SK-N-SH treated with all-trans-retinoic acid at 6 μM for 48 hours (cell line): ENCODE measurements around the gene SNX13.

Experiments
- ATAC-seq: fragments of 200-7000 bp; cut with Tn5 transposase; 3 replicates; pipeline ENCODE4 v1.9.1; 2020; ENCODE audit warnings: mild to moderate bottlenecking, moderate library complexity
- ARNTL ChIP-seq: fragments of 450-650 bp; formaldehyde crosslinking; IDR thresholded peaks from 2 replicates; pipeline ENCODE4 v1.5.0; 2020; ENCODE audit warnings: low read depth, mild to moderate bottlenecking, moderate library complexity, borderline replicate concordance
- BACH2 ChIP-seq: fragments of 250-450 bp; sonication (Bioruptor Pico); IDR thresholded peaks from 2 replicates; pipeline ENCODE4 v1.9.0; 2021; ENCODE audit warnings: mild to moderate bottlenecking, borderline replicate concordance
- CSDC2 ChIP-seq: fragments of 250-450 bp; sonication (Bioruptor Pico); IDR thresholded peaks from 2 replicates; pipeline ENCODE4 v1.5.0; 2020; ENCODE audit warnings: mild to moderate bottlenecking, moderate library complexity
- ESRRG ChIP-seq: fragments of 250-450 bp; sonication (Bioruptor Pico); IDR thresholded peaks from 2 replicates; pipeline ENCODE4 v1.6.1; 2021; ENCODE audit warnings: mild to moderate bottlenecking
- GLIS3 ChIP-seq: fragments of 250-450 bp; sonication (Bioruptor Pico); IDR thresholded peaks from 2 replicates; pipeline ENCODE4 v1.5.0; 2020; ENCODE audit warnings: mild to moderate bottlenecking, moderate library complexity
- ISL1 ChIP-seq: fragments of 250-450 bp; sonication (Bioruptor Pico); IDR thresholded peaks from 2 replicates; pipeline ENCODE4 v2.1.2; 2022; ENCODE audit warnings: mild to moderate bottlenecking, moderate library complexity
- OSR1 ChIP-seq: fragments of 250-450 bp; sonication (Bioruptor Pico); IDR thresholded peaks from 2 replicates; pipeline ENCODE4 v1.8.0; 2022; ENCODE audit warnings: moderate library complexity, mild to moderate bottlenecking, inconsistent platforms
- PATZ1 ChIP-seq: fragments of 250-450 bp; sonication (Bioruptor Pico); IDR thresholded peaks from 2 replicates; pipeline ENCODE4 v1.8.0; 2020; ENCODE audit warnings: mild to moderate bottlenecking, moderate library complexity, borderline replicate concordance
- PPARA ChIP-seq: fragments of 250-450 bp; sonication (Bioruptor Pico); IDR thresholded peaks from 2 replicates; pipeline ENCODE4 v1.5.0; 2020; ENCODE audit warnings: mild to moderate bottlenecking, borderline replicate concordance
- SNAI2 ChIP-seq: fragments of 250-450 bp; sonication (Bioruptor Pico); IDR thresholded peaks from 2 replicates; pipeline ENCODE4 v1.5.0; 2020; ENCODE audit warnings: mild to moderate bottlenecking, moderate library complexity
- ZC3H10 ChIP-seq: fragments of 250-450 bp; sonication (Bioruptor Pico); IDR thresholded peaks from 2 replicates; pipeline ENCODE4 v1.5.1; 2021; ENCODE audit warnings: mild to moderate bottlenecking, moderate library complexity
- ZFP3 ChIP-seq: fragments of 250-450 bp; sonication (Bioruptor Pico); IDR thresholded peaks from 2 replicates; pipeline ENCODE4 v1.5.0; 2020; ENCODE audit warnings: mild to moderate bottlenecking, moderate library complexity
- ZFP30 ChIP-seq: fragments of 450-650 bp; formaldehyde crosslinking; IDR thresholded peaks from 2 replicates; pipeline ENCODE4 v1.5.0; 2022; ENCODE audit warnings: mild to moderate bottlenecking, moderate library complexity
- ZNF565 ChIP-seq: fragments of 450-650 bp; formaldehyde crosslinking; conservative IDR thresholded peaks from 2 replicates; pipeline ENCODE4 v1.5.0; 2020; ENCODE audit warnings: low read depth, mild to moderate bottlenecking, moderate library complexity
- ZNF70 ChIP-seq: fragments of 450-650 bp; formaldehyde crosslinking; IDR thresholded peaks from 2 replicates; pipeline ENCODE4 v1.5.0; 2020; ENCODE audit warnings: mild to moderate bottlenecking, moderate library complexity
- ZNF8 ChIP-seq: fragments of 450-650 bp; formaldehyde crosslinking; IDR thresholded peaks from 2 replicates; pipeline ENCODE4 v1.5.0; 2020; ENCODE audit warnings: mild to moderate bottlenecking, moderate library complexity
- TF ChIP-seq, protein P1 (sequence below): fragments of 250-450 bp; sonication (Bioruptor Pico); IDR thresholded peaks from 2 replicates; pipeline ENCODE4 v1.8.0; 2021; ENCODE audit warnings: low read depth, mild to moderate bottlenecking, moderate library complexity, borderline replicate concordance
- TF ChIP-seq, protein P2 (sequence below): fragments of 250-450 bp; sonication (Bioruptor Pico); IDR thresholded peaks from 2 replicates; pipeline ENCODE4 v1.5.1; 2020; ENCODE audit warnings: low read depth, mild to moderate bottlenecking, moderate library complexity
- TF ChIP-seq, protein P3 (sequence below): fragments of 250-450 bp; sonication (Bioruptor Pico); IDR thresholded peaks from 2 replicates; pipeline ENCODE4 v1.5.1; 2021; ENCODE audit warnings: mild to moderate bottlenecking, moderate library complexity
- TF ChIP-seq, protein P4 (sequence below): fragments of 250-450 bp; sonication (Bioruptor Pico); IDR thresholded peaks from 2 replicates; pipeline ENCODE4 v1.5.0; 2020; ENCODE audit warnings: mild to moderate bottlenecking, moderate library complexity

Gene SNX13

GRCh38 chr7:17898111-17898510 is 42.2 kb downstream of the SNX13 start:
- TF ChIP-seq ESRRG (CRISPR knock-in tag): no peak
- no peak for TF ChIP-seq PPARA
- TF ChIP-seq OSR1 (CRISPR knock-in tag): no peak
- TF ChIP-seq SNAI2 (CRISPR knock-in tag): no peak
- TF ChIP-seq ZNF565 (CRISPR knock-in tag): no peak
- TF ChIP-seq, protein P1, sequence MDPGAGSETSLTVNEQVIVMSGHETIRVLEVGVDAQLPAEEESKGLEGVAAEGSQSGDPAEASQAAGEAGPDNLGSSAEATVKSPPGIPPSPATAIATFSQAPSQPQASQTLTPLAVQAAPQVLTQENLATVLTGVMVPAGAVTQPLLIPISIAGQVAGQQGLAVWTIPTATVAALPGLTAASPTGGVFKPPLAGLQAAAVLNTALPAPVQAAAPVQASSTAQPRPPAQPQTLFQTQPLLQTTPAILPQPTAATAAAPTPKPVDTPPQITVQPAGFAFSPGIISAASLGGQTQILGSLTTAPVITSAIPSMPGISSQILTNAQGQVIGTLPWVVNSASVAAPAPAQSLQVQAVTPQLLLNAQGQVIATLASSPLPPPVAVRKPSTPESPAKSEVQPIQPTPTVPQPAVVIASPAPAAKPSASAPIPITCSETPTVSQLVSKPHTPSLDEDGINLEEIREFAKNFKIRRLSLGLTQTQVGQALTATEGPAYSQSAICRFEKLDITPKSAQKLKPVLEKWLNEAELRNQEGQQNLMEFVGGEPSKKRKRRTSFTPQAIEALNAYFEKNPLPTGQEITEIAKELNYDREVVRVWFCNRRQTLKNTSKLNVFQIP (CRISPR knock-in tag): no peak
- no peak for TF ChIP-seq ZNF70
- TF ChIP-seq BACH2: no peak
- TF ChIP-seq ARNTL (CRISPR knock-in tag): no peak
- TF ChIP-seq ZFP30: no peak
- no peak for TF ChIP-seq PATZ1 (CRISPR knock-in tag)
- TF ChIP-seq, protein P2, sequence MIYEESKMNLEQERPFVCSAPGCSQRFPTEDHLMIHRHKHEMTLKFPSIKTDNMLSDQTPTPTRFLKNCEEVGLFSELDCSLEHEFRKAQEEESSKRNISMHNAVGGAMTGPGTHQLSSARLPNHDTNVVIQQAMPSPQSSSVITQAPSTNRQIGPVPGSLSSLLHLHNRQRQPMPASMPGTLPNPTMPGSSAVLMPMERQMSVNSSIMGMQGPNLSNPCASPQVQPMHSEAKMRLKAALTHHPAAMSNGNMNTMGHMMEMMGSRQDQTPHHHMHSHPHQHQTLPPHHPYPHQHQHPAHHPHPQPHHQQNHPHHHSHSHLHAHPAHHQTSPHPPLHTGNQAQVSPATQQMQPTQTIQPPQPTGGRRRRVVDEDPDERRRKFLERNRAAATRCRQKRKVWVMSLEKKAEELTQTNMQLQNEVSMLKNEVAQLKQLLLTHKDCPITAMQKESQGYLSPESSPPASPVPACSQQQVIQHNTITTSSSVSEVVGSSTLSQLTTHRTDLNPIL (CRISPR knock-in tag): no peak
- TF ChIP-seq ZNF8: no peak
- TF ChIP-seq, protein P3, sequence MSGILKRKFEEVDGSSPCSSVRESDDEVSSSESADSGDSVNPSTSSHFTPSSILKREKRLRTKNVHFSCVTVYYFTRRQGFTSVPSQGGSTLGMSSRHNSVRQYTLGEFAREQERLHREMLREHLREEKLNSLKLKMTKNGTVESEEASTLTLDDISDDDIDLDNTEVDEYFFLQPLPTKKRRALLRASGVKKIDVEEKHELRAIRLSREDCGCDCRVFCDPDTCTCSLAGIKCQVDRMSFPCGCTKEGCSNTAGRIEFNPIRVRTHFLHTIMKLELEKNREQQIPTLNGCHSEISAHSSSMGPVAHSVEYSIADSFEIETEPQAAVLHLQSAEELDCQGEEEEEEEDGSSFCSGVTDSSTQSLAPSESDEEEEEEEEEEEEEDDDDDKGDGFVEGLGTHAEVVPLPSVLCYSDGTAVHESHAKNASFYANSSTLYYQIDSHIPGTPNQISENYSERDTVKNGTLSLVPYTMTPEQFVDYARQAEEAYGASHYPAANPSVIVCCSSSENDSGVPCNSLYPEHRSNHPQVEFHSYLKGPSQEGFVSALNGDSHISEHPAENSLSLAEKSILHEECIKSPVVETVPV (CRISPR knock-in tag): no peak
- TF ChIP-seq, all 23 proteins: peak for 0
- no peak for ATAC-seq

- ATAC-seq: no peak
- TF ChIP-seq SNAI2 (CRISPR knock-in tag): no peak
- no peak for TF ChIP-seq ARNTL (CRISPR knock-in tag)
- TF ChIP-seq, protein P3 (CRISPR knock-in tag): no peak
- TF ChIP-seq ZFP30: no peak
- TF ChIP-seq ZNF565 (CRISPR knock-in tag): no peak
- TF ChIP-seq ZNF8: no peak
- no peak for TF ChIP-seq ZFP3 (CRISPR knock-in tag)
- TF ChIP-seq PPARA: no peak
- TF ChIP-seq GLIS3: no peak
- TF ChIP-seq OSR1 (CRISPR knock-in tag): no peak
- TF ChIP-seq, protein P2 (CRISPR knock-in tag): no peak
- TF ChIP-seq ZC3H10 (CRISPR knock-in tag): no peak
These were observed 53.0 kb downstream of the SNX13 start for GRCh38 chr7:17887286-17887685.

DNA sequence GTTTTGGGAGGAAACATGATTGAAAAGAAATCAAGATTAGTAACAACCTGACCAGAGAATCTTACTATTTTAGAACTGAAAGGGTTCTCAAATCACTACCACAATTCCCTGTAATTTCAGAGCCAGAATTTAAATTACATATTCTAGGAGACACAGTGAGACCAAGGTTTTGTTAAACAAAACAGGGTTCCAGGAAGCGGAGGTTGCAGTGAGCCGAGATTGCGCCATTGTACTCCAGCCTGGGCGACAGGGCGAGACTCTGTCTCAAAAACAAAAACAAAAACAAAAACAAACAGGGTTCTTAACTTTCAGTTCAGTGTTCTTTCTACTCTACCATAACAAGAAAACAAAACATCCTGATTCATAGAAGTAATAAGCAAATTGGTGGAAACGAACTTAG is 57.6 kb downstream of the SNX13 start:
- no peak for ATAC-seq
- no peak for TF ChIP-seq ZC3H10 (CRISPR knock-in tag)
- TF ChIP-seq ZNF565 (CRISPR knock-in tag): no peak
- no peak for TF ChIP-seq GLIS3
- TF ChIP-seq OSR1 (CRISPR knock-in tag): no peak
- TF ChIP-seq, protein P4, sequence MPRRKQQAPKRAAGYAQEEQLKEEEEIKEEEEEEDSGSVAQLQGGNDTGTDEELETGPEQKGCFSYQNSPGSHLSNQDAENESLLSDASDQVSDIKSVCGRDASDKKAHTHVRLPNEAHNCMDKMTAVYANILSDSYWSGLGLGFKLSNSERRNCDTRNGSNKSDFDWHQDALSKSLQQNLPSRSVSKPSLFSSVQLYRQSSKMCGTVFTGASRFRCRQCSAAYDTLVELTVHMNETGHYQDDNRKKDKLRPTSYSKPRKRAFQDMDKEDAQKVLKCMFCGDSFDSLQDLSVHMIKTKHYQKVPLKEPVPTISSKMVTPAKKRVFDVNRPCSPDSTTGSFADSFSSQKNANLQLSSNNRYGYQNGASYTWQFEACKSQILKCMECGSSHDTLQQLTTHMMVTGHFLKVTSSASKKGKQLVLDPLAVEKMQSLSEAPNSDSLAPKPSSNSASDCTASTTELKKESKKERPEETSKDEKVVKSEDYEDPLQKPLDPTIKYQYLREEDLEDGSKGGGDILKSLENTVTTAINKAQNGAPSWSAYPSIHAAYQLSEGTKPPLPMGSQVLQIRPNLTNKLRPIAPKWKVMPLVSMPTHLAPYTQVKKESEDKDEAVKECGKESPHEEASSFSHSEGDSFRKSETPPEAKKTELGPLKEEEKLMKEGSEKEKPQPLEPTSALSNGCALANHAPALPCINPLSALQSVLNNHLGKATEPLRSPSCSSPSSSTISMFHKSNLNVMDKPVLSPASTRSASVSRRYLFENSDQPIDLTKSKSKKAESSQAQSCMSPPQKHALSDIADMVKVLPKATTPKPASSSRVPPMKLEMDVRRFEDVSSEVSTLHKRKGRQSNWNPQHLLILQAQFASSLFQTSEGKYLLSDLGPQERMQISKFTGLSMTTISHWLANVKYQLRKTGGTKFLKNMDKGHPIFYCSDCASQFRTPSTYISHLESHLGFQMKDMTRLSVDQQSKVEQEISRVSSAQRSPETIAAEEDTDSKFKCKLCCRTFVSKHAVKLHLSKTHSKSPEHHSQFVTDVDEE: no peak
- no peak for TF ChIP-seq ZFP3 (CRISPR knock-in tag)
- no peak for TF ChIP-seq ZNF8
- no peak for TF ChIP-seq PATZ1 (CRISPR knock-in tag)
- TF ChIP-seq ISL1: no peak
- no peak for TF ChIP-seq ZFP30
- no peak for TF ChIP-seq ZNF70
- TF ChIP-seq, protein P1 (CRISPR knock-in tag): no peak
- TF ChIP-seq CSDC2 (CRISPR knock-in tag): no peak
- TF ChIP-seq ESRRG (CRISPR knock-in tag): no peak
